Urothelium cell line (cell line): ENCODE data around the gene HTRA1.

ENCODE experiments used
- DNase-seq: peaks from one replicate; pipeline ENCODE4 v3.0.0; 2011; ENCODE audit warnings: low spot score, mixed read lengths
- FAIRE-seq: peaks from 2 replicates; lab custom pipeline; 2011; peaks lifted over from hg19 to GRCh38; lab: Jason Lieb, UNC

Gene HTRA1

DNA sequence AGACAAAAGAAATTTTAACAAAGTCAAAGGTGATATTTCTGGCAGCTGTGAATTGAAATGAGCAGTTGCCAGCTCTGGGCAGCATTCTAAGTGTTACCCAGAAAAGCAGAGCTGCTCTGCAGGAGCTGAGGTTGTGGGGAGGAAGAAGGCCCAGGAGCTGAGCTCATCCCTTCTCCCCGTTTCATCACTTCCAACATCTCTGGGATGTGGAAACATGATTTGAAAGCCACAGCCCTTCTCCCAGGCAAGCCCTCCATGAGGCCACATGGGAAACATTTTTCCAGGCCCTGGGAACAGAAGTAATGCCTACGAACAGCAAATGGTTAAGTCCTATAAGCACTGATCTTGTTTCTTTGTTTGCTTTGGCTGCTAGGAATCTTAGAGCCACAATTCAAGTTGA, 88.3 kb downstream of the HTRA1 start:
- DNase-seq: no peak
- no peak for FAIRE-seq

DNA sequence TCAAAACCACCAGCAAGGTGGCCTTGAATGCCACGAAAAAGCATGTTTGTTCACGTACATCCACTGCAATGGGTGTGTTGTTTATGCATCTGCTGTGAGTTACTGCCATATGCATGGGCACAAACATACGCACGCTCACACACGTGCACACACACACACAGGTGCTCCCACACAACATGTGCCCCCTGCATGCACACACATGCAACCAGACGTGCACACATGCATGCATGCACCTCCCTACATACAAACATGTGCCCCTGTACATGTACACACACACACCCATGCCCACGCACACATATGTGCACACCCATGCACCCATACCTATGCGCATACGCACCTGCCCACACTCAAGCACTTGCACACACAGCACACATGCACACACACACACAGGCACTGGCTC, 89.1 kb downstream of the HTRA1 start:
- DNase-seq: no peak
- peak; percentile 35 for FAIRE-seq

DNA sequence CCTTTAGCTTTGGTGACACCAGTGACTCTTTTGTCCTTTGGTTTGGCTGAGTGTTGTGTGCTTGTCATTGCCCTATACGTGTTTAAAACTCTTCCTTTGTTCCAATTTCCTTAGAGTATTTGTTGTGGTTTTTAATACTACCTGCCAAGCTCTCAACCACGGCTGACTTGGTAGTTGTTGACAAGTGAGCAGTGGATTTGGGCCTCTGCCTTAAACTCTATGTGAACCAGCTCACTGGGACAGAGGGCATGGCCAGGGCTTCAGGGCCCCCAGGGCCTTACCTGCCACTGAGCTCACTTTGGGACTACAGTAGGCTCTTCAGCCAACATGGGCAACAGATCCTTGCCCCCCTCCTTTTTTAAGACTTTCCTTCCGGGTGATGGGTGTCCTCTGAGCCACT, 89.6 kb downstream of the HTRA1 start:
- DNase-seq: no peak
- FAIRE-seq: no peak

DNA sequence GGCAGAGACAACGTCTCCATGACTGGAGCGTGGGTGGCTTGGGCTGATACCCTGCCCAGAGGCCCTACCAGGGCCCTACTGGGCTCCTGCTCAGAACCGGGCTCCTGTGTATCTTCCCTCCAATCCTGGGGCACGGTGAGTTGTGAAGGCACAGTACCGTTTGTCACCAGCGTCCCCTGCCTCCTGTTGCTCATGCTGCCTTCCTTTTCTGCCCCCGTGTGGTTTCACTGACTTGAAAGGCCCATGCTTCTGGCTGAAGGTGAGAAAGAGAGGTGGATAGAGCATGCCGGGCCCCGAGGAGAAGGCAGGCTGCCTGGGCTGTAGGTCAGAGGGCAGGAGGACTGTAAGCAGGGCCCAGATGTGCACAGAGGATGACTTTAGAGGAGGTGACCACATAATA, 90.1 kb downstream of the HTRA1 start:
- FAIRE-seq: no peak
- no peak for DNase-seq

DNA sequence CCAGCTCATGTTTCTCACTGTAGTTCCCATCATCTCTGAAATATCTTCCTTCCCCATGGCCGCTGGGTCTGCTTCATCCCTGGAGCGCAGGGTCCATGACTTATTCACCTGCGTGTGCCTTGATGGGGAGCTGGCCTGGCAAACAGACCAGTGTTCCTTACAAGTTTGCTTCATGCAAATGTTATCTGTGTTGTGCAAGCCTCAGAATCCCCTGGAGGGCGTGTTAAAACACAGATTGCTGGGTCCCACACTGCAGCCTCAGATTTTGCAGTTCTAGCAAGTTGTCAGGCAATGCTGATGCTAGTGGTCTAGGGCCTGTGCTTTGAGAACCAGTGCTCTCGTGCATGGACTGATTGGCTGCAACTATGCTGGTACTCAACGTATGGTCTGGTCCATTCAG, 92.0 kb downstream of the HTRA1 start:
- FAIRE-seq: no peak
- no peak for DNase-seq

DNA sequence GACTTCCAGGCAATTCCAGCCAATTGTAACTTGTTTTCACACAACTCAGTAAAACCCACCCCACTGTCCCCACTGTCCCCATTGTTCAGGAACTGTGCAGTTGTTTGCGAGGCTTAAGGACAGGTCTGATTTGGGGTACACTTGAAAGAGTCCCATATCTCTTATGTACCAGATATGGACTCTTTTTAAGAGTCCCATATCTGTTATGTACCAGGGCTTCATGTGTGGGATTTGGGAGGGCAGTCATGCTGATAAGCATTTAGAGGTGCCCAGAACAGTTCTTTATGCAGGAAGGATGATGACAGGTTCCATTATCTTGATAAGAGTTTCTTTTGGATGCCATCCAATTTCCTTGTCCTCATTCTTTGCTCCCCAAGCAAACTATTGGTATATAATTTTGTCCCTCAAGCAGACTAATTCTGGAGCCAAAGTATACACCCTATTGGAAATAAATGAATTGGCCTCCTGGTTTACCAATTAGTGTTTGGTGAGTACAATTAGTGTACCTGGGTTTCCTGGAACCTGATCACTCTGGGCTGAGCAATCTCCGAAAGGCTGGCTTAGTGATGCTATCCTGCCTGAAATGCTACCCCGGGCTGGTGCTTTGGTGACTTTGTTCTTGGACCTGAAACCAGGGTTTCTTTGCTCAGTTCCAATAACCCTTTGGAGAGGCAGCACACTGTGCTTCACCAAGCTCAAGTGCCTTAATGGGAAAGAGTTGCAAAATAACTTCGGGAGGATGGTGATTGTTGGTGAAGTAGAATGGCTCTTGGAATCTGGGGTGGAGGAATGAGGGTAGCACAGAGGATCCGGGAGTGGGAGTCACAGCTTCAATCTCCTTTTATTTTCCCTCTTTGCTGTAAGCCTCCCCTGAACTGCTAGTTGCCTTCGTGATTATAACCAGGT, 93.0 kb downstream of the HTRA1 start:
- no peak for FAIRE-seq

DNA sequence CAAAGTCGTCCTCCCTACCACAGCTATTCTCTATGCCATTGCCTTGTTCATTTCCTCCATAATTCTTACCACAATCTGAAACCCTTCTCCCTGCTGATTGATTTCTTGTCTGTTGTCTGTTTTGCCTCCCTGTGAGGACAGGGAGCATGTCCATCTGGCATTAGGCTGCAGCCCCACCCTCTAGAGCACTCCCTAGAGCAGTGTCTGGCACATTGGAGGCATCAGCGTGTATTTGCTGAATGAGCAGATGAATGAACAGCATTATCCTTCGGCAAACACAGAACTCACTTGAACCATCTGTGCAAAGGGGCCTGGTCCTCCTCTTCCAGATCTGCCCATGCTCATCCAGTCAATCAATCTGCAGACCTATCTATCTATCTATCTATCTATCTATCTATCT, 94.1 kb downstream of the HTRA1 start:
- FAIRE-seq (no peak), DNase-seq (no peak)

More for the DNA sequence above, 93.0 kb downstream of the HTRA1 start:
- DNase-seq: no peak

DNA sequence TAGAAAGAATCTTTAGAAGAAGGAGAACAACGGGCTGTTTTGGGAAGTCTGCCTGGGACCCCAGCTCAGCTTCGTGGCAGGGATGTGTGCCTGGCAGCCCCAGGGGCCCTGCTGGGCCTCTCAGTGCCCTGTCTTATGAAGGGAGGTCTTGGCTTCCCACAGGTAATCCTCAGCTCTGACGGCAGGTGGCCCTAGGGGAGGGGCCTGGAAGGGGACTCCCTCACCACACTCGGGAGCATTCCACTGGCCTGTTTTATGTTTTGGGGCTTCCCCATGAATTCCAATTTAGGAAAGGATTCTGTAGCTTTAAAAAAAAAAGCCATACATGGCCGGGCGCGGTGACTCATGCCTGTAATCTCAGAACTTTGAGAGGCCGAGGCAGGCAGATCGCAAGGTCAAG, 96.2 kb downstream of the HTRA1 start:
- FAIRE-seq: no peak
- no peak for DNase-seq

DNA sequence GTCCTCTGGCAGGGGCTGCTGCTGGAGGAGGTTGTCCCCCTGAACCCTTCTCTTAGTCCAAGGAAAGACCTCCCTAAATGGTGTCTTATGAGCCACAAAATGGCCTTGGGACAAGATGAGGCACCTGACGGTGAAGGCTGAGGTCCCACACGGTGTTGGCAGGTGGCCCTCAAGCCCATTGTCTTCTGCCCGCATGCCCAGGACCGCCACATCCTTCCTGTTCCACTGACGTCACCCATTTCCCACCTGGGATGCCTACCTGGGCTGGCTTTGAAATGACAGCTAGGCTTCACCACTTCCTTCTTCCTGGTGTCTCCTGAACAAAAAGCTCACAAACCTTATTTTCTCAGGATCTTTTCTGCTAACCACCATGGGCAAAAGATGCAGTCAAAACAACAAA, 97.1 kb downstream of the HTRA1 start:
- DNase-seq (no peak), FAIRE-seq (no peak)

DNA sequence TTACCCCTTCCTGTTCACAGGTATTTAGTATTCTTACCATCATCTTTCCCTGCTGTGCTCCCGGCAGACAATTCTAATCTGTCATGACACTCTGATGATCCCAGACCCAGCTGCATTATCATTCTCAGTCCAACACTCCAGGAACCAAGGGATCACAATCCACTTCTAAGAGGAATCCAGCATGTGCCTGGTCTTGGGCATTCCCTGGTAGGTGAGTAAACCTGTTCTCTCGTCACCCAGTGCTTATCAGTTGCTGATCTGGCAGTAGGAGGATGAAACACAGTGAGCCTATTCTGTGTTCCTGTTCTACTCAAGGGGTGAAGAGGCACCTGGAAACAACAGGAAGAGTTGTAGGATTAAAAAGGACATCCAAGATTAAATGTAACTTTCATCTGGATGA, 97.9 kb downstream of the HTRA1 start:
- FAIRE-seq: peak; percentile 40
- no peak for DNase-seq

DNA sequence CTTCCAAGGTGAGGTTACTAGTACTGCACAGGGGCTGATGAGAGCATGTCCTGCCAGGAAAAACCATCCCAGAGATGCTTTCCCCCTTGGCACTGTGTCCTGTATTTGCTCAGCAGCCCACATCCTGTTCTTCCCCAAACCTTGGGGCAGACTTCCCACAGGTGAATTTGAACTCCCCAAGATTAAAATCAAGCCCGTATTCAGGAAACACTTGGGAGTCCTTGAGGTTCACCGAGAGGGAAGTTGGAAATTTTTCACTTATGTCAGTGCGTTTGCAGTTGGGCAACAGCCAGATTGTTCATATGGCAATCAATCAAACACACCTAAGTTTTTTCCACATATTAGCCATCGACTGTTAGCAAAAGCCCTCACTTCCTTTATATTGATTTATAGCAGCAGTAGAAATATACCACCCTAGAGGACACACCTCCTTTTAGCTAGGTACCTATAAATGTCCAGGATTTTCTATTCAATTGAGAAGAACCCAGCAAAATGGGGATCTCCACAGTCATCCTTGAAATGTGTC, 99.0 kb downstream of the HTRA1 start, which contains the start of gene DMBT1:
Gene DMBT1 (plus strand): TSS at position 476 of the 526 bp plus-strand sequence. CDS start 17 bp downstream, at position 493.
- FAIRE-seq (no peak), DNase-seq (peak; percentile 33)

DNA sequence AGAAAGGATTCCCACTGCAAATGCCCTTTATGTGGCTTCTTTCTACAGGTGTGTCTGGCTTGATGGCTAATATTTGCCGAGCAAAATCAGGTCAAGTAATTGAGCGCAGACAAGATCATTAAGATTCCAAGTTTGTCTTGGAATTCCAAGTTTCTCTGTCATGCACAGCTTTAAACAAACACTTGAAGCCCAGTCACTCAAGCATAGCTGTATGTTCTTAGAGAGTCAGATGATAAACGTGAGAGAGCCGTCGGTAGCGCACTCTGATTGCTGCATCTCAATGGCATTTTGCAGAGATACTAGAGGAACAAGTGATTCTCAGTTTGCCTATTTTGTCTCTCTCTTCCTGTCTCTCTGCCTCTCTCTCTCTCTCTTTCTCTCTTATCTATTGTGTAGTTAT, 99.9 kb downstream of the HTRA1 start:
- FAIRE-seq: no peak
- peak; percentile 35 for DNase-seq

DNA sequence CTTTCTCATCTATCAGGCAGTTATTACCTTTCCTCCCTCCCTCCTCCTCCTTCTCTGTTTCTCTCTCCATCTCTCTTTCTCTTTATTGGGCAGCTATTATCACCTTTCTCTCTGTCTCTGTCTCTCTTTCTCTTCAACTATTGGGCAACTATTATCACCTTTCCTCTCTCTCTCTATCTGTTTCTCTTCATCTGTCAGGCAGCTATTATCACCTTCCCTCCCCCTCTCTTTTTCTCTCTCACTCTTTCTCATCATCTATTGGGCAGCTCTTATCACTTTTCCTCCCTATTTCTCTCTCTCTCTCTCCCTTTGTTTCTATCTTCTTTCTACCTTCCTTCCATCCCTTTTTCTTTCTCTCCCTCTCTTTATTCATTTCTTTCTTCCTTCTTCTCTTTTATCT, 100.4 kb downstream of the HTRA1 start:
- no peak for DNase-seq
- FAIRE-seq: no peak
